Testis (tissue), 3 donors: Measurements from ENCODE around the gene MEGF11. TPM values are rescaled to one million over a fixed set of nuclear protein-coding genes. Genes with fewer than 3 reads are reported as not detected.

Source experiments
- DNase-seq: peaks from one replicate; pipeline ENCODE4 v3.0.0-alpha.2; 2019
- H3K27ac ChIP-seq, 2 donors: fragments of 200-600 bp; sonication (generic); one replicate each; pipeline ENCODE4 v1.5.1; 2019
- H3K27me3 ChIP-seq: fragments of 200-600 bp; sonication (generic); one replicate; pipeline ENCODE4 v1.5.1; 2019
- H3K36me3 ChIP-seq: fragments of 200-600 bp; sonication (generic); one replicate; pipeline ENCODE4 v1.5.1; 2017; ENCODE audit warnings: low read depth; ENCODE audit errors: missing control alignments
- H3K4me1 ChIP-seq: fragments of 200-600 bp; sonication (generic); one replicate; pipeline ENCODE4 v1.5.1; 2019
- H3K4me3 ChIP-seq, 2 donors: fragments of 200-600 bp; sonication (generic); one replicate each; pipeline ENCODE4 v1.5.1; 2017 to 2019
- H3K9me3 ChIP-seq: fragments of 200-600 bp; sonication (generic); one replicate; pipeline ENCODE4 v1.5.1; 2017
- POLR2A ChIP-seq: fragments of 450-650 bp; IDR thresholded peaks from one replicate; pipeline ENCODE4 v1.6.1; 2017; ENCODE audit warnings: antibody characterized with exemption, mild to moderate bottlenecking, moderate library complexity
- WGBS, 2 donors: methylation state at CpG; one replicate each; pipeline ENCODE4 v1.1.5; 2018; 5-methylcytosine and 5-hydroxymethylcytosine counted together
- intact Hi-C: fragments of 100-400 bp; cut with DNase I; formaldehyde crosslinking; loops from one replicate; pipeline ENCODE4 v1.15.1; 2023; ENCODE audit warnings: low total_unique reads
- polyA plus RNA-seq: library from polyadenylated mRNA; stranded (reverse); fragments of 350-450 nt; fragmentation: Illumina TruSeq; extraction: RNeasy Lipid Tissue Mini Kit (QIAGEN cat#74804); gene quantifications from one replicate; pipeline ENCODE4 v1.2.3, GENCODE V29; 2014; ENCODE audit warnings: low read depth, low replicate concordance; ENCODE audit not compliant: insufficient read depth
- total RNA-seq, 2 donors: library from RNA; depleted of rRNA; stranded (reverse); fragments of >200 nt; gene quantifications; one replicate each; pipeline ENCODE4 v1.2.3, GENCODE V29; 2016
- TF ChIP-seq, protein P1 (sequence below), 3 experiments: fragments of 450-650 bp in 2 of 3; fragments of 200-600 bp in 1 of 3; sonication (generic) in 1 of 3; IDR thresholded peaks; one replicate each; pipeline ENCODE4 v1.5.1; 2016 to 2019; ENCODE audit warnings: antibody characterized with exemption in 3 of 3, mild to moderate bottlenecking in 2 of 3, moderate library complexity in 1 of 3

Gene MEGF11
- total and polyA plus RNA-seq, 3 donors from 2014 or later: 4.5 to 18.7 (median 8.6) TPM

DNA sequence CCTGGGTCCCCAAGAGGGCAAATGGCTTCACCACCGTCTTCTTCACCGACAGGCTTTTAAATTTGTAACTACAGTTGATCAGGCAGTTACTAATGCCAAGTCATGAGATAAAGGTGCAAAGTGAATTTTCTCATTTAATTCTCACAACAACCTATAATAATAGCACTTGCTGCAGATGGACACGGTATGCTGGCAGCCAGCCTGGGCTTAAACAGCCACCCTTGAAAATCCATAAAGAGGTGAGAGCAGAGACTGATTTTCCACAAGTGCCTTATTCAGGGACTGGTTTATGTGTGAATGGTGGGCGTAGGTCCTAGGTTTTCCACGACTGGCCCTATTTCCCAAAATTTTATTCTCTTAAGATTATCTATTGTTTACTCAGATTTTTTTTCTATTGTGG lies 266.4 kb downstream of the MEGF11 start:
- TF ChIP-seq, protein P1, sequence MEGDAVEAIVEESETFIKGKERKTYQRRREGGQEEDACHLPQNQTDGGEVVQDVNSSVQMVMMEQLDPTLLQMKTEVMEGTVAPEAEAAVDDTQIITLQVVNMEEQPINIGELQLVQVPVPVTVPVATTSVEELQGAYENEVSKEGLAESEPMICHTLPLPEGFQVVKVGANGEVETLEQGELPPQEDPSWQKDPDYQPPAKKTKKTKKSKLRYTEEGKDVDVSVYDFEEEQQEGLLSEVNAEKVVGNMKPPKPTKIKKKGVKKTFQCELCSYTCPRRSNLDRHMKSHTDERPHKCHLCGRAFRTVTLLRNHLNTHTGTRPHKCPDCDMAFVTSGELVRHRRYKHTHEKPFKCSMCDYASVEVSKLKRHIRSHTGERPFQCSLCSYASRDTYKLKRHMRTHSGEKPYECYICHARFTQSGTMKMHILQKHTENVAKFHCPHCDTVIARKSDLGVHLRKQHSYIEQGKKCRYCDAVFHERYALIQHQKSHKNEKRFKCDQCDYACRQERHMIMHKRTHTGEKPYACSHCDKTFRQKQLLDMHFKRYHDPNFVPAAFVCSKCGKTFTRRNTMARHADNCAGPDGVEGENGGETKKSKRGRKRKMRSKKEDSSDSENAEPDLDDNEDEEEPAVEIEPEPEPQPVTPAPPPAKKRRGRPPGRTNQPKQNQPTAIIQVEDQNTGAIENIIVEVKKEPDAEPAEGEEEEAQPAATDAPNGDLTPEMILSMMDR (IDR thresholded peaks at IDR 0.05): no peak
- no peak for TF ChIP-seq POLR2A
- no peak for DNase-seq
- Histone ChIP-seq H3K27ac (no peak overlapping the region), H3K9me3 (no peaks in the 10 kb centered on the region), H3K4me3 (no peak overlapping the region), H3K4me1 (peaks cover 11% of the 10 kb centered on the region), H3K36me3 (no peaks in the 10 kb centered on the region), H3K27me3 (no peaks in the 10 kb centered on the region)
- 69 to 77% methylated on average over 3 to 5 of the region's 5 CpGs for WGBS, 2 donors
- intact Hi-C loops: loop anchor here (10.0 kb wide), 1 partner anchor 298 kb away; no protein-coding TSS in a partner anchor

DNA sequence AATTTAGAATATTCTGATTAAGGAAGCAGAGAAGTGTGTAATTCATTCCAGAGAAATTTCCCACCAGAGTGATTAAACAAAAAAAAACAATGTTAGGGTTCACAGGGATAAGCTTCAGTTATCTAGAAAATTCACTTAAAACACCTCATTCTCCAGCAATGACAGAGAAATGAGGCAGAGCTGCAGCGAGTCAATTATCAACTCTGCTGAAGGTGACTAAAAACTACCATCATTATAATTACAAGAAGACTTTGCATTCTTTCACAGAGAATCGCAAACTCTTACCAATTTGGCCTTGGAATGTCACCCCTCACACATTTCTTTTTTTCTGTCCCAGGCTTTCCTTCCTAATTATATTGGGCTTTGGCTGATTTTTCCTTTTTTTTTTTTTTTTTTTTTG lies 267.1 kb downstream of the MEGF11 start:
- peaks cover 15% of the 10 kb centered on the region for H3K4me1 ChIP-seq
- H3K36me3 ChIP-seq: no peaks in the 10 kb centered on the region
- 43% methylated on average over 2 of the region's 2 CpGs for WGBS, 2 donors
- no peak overlapping the region for H3K4me3 ChIP-seq
- no peak overlapping the region for H3K27ac ChIP-seq
- intact Hi-C loops: loop anchor here (10.0 kb wide), 1 partner anchor 298 kb away; no protein-coding TSS in a partner anchor
- TF ChIP-seq POLR2A: no peak
- TF ChIP-seq, protein P1 (IDR thresholded peaks at IDR 0.05): no peak
- H3K27me3 ChIP-seq: no peaks in the 10 kb centered on the region
- DNase-seq: no peak
- H3K9me3 ChIP-seq: no peaks in the 10 kb centered on the region

DNA sequence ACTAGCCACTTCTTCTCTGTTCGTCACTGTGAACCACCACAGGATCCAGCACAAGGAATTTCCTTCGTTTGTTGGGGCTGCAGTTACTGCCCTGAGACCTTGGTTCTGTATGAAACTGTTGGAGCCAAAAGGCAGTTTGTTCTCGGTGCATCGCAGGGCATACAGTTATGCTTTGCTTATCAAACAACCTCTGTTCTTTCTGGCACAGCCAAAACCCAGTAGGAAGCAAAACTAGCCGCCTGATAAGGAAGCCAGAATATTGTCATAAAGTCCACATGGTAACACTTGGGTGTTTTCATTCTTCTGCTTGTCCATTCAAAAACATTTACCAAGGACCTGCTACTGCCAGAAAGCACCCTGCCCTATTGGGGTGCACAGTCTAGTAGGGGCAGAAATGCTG lies 268.2 kb downstream of the MEGF11 start:
- H3K9me3 ChIP-seq: no peaks in the 10 kb centered on the region
- no peak for TF ChIP-seq POLR2A
- TF ChIP-seq, protein P1 (IDR thresholded peaks at IDR 0.05): no peak
- intact Hi-C loops: loop anchor here (10.0 kb wide), 1 partner anchor 299 kb away; no protein-coding TSS in a partner anchor

DNA sequence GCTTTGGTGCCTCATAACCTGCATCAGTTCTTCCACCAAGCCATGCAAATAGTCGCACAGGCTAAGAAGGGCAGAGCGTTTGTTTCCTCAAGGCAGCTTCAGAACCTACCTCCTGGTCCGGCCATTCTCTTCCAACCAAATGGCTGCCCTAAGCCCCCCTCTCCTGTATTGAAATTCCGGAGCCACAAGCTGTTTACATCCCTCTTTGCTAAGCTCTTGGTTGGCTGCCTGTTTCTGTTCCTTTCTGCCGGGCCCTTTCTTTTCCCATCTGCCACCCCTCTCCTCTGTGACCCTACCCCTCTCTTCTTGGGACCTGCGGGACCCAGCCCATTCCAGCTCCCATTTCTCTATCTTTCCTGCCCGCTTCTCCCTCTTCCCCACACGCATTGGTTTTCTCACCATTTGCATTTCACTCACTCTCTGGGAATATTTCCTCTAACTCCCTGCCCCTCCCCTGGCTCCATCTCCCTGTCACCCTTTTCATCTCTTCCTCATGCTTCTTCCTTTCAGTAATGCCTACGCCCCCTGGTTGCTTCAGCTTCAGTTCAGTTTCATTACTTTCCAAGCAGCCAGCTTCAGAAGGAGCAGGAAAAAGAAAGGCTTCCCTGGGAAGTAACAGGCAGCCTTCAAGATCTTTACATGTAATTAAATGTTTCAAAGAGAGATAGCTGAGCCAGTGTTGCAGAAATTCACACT lies 270.8 kb downstream of the MEGF11 start:
- WGBS, 2 donors: 15 to 20% methylated on average over 9 of the region's 9 CpGs
- no peak for DNase-seq
- Histone ChIP-seq H3K4me3 (no peak overlapping the region), H3K27ac (no peak overlapping the region), H3K27me3 (no peaks in the 10 kb centered on the region), H3K9me3 (no peaks in the 10 kb centered on the region), H3K36me3 (no peaks in the 10 kb centered on the region), H3K4me1 (peaks cover 15% of the 10 kb centered on the region)
- intact Hi-C loops: loop anchor here (10.0 kb wide), 1 partner anchor 302 kb away; no protein-coding TSS in a partner anchor
- TF ChIP-seq, protein P1 (IDR thresholded peaks at IDR 0.05): no peak
- TF ChIP-seq POLR2A: no peak

More for the DNA sequence above, 268.2 kb downstream of the MEGF11 start:
- peaks cover 15% of the 10 kb centered on the region for H3K4me1 ChIP-seq
- no peak for DNase-seq
- 33 to 70% methylated on average over 5 of the region's 5 CpGs for WGBS, 2 donors
- no peak overlapping the region for H3K4me3 ChIP-seq
- H3K27ac ChIP-seq: no peak overlapping the region
- no peaks in the 10 kb centered on the region for H3K27me3 ChIP-seq
- H3K36me3 ChIP-seq: no peaks in the 10 kb centered on the region
